ENCODE data around the gene NMB. TPM values are rescaled to one million over a fixed set of nuclear protein-coding genes. Genes with fewer than 3 reads are reported as not detected.

Gene NMB
- total RNA-seq, 2 experiments from 2014 or later = 1.5 to 1.8 TPM

Other genes with a start within 250 kb of the NMB start
- gene ZSCAN2, start 57.2 kb downstream of the NMB start, total RNA-seq = 10 to 100 TPM in 1 of 2 experiments, 1 to 10 TPM in 1; 8.6 to 12.9 TPM
- 10 to 100 TPM; 18.4 to 19.9 TPM for gene WDR73, start 3.9 kb downstream of the NMB start, total RNA-seq
- gene SEC11A, start 57.9 kb upstream of the NMB start, total RNA-seq = 100 to 1,000 TPM in 1 of 2 experiments, 10 to 100 TPM in 1; 96.6 to 122 TPM
- gene ZNF592, start 90.4 kb upstream of the NMB start, total RNA-seq = 10 to 100 TPM; 32.9 to 39.7 TPM
- gene ALPK3, start 159.2 kb upstream of the NMB start, total RNA-seq = under 1 TPM; 0.23 to 0.35 TPM
- gene SLC28A1, start 226.5 kb upstream of the NMB start, total RNA-seq = not detected